HG03280 (cell line): ENCODE measurements around the gene RPS17.
"Not testable (repeated sequence)": the region's sequence is repeated elsewhere in the genome, so short reads cannot be mapped to it uniquely, and the experiment has no call there.

ENCODE experiments used
- ATAC-seq: cut with Tn5 transposase; IDR thresholded peaks from one replicate; pipeline ENCODE4 v1.9.1; 2021; ENCODE audit warnings: mild to moderate bottlenecking, moderate library complexity; ENCODE audit not compliant: unreplicated experiment

The RPS17 gene

DNA sequence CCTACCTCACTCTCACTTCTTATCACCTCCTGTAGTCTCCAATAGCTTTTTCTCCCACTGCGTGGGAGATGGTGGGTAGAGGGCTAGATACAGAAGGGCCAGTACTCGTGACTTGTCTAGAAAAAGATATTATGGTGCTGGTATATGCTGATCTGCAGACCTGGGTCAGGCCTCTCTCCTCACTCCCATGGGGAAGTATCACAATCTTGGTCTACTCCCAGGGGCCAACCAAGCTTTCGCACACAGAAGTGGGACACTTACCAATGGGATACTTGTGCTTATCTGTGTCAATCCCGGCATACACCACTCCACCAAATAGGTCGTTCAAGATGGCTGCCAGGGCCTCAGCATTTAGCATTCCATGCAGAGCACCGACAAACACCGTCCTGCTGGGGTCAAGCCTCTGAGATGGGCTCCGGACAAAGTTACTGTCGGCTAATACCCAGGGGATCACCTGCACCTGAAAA is 9.0 kb upstream of the RPS17 start:
- no peak for ATAC-seq

DNA sequence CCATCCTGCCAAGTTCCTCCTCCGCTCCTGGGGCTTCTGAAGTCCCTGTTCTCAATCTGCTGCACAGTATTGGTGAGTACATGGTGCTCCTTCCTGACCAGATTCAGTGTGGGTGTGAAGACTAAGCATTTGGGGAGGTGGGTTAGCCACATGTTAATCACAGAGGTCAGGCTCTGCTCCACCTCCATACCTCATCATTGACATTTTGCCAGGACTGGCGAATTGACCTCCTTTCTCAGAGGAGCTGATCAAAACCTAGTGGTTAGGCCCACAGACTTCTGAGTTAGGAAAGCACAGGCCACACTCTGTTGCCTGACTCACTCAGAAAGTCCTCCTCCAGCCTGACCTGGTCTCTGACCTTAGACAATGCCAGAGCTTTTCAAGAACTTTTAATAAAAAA is 8.4 kb upstream of the RPS17 start:
- ATAC-seq: no peak

DNA sequence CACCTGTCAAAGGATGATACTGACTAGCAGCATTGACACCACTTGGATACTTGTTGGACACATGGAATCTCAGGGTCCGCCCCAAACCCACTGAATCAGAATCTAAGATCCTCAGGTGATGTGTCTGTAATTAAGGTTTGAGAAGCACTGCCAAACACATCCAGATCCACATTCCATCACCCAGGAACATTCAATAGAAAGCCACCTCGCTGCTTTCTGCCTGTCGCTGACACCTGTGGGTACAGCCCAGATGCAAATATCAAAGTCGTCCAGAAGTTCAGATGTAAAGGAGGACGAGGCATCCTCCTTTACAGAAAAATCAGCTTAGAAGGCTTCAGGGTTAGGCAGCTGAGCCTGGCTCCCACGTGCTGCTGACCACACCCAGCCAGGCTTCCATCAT is 5.2 kb upstream of the RPS17 start:
- no peak for ATAC-seq

DNA sequence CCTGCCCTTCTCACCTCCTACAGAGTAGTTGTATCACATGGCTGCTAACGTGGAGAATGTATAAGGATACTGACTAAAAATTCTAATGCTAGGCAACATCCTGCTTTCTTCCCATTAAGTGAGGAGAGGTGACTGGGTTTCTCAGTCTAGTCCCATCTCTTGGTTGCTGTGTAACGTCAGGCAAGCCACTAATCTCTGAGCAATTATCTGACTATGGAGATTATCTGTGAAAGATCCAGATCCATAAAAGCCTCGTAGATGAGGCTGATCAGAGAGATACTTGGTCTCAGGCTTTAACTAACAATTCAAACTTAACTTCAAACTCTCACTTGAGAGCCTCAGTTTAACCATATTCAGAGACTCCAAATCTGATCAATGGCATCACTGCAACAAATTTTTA is 4.7 kb upstream of the RPS17 start:
- no peak for ATAC-seq

DNA sequence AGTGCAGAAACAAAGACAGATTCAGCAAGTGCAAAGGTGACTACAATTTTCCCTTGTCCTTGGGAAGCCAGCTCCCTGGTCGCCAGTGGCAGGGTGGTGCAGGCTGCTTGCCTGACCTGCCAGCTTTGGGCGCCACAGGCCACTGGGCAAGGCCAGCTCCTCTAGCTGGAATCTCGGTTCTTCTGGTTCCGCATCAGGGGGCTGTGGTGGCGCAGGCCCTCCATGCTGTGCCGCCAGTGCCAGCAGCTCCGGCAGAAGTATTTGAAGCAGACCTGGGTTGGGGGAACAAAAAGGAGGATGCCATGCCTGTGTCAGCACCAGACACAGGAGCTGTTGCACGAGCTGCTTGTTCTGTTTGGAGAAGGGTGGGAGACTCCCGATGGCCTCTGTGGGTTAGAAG is 4.2 kb upstream of the RPS17 start:
- no peak for ATAC-seq

DNA sequence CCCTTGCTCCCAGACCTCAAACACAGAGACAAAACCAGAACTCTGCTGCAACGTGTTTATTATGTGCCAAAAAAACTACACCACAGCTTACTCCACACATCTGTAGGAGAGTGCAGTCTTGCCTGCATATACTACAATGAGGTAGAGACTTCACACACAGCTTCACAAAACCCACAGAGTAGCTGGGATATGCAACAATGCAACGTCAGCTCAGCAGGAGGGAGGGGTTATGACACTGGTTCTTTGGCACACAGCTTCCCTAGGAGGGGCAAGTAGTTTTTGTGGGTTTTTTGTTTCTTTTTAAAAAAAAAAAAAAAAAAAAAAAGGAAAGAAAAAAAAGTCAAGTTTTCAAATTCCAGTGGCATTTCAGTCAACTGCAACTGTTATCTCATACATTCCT is 2.9 kb upstream of the RPS17 start:
- ATAC-seq: no peak

DNA sequence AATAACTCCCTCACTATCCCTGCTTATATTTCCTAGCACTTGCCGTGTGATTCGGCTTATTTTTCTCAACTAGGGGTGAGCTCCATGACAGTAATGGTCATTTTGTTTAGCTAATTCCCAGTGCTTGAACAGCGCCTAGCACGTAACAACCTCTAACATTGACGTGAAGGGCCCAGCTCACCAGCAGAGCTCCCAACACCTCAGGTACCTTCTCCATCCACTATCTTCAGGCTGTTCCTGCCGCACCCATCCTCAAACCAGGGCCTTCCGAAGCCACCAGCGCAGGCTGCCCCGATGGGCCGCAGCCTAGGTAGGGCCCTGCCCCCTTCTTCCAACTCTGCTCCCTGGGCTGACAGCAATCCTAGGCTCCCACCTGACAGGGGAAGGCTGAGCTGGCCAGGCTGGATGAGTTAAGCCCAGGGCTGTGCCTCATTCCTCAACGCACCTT is 751 bp upstream of the RPS17 start:
- ATAC-seq: no peak

DNA sequence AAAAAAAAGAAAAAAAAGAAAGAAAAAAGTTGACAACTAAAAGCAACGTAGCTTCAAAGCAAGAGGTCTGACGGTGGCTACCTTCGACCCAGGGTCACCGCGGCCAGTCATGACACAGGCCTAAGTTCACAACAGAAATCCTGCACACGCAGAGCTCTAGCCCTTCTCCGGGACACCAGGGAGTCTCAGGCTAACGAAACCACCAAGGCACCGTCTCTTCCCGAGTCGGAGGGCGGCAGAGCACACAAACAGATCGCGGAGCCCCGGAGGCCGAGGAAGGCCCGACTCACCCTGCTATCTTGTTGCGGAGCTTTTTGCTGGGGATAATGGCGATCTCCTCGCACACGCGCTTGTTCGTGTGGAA is 584 bp downstream of the RPS17 start:
- ATAC-seq: no peak

DNA sequence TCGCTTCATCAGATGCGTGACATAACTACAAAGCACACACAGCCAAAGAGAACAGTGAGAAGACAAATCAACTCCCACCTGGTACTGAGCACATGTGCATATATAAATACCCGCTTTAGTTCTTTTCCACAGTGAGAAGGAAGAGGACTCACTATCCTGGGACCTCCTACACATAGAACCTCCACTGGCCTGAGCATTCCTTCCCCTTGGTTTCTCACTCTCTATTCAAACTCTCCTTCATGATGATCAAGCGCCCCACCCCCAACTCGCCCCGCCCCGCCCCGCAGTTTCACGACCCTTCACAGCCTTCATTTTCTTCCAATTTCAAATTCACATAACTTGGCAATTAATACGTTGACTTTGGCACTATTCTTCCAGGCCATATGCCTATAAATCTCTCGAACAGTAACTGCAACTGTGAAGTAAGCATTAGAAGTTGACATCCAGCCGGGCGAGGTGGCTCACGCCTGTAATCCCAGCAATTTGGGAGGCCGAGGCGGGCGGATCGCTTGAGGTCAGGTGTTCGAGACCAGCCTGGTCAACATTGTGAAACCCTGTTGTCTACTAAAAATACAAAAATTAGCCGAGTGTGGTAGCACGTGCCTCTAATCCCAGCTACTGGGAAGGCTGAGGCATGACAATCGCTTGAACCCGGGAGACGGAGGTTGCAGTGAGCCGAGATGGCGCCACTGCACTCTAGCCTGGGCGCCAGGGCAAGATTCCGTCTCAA is 1.1 kb downstream of the RPS17 start:
- ATAC-seq: no peak

DNA sequence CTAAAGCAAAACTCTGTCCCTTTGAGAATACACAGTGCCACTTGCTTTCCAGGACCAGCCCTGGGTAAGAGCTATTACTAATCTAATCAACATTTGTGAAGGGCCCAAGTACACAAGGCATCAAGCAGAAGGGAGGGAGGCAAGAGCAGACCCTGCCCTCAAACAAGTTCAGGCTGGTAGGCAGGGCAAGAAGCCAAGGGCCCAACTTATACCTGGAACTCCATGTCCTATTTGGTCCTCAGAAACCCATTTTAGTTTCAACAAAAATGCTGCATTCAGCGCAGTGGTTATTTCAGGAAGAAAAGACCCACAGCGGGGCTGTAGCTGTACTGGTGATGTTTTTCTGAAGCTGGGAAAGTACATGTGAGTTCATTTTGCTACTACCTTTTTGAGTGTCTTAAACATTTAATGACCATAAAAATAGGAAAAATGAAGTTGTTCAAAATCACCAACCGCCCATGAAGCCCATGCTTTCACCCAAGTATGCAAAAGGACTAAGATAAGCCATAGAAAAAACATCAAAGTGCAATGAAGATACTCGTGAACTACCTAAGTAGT is 2.8 kb downstream of the RPS17 start:
- no peak for ATAC-seq

DNA sequence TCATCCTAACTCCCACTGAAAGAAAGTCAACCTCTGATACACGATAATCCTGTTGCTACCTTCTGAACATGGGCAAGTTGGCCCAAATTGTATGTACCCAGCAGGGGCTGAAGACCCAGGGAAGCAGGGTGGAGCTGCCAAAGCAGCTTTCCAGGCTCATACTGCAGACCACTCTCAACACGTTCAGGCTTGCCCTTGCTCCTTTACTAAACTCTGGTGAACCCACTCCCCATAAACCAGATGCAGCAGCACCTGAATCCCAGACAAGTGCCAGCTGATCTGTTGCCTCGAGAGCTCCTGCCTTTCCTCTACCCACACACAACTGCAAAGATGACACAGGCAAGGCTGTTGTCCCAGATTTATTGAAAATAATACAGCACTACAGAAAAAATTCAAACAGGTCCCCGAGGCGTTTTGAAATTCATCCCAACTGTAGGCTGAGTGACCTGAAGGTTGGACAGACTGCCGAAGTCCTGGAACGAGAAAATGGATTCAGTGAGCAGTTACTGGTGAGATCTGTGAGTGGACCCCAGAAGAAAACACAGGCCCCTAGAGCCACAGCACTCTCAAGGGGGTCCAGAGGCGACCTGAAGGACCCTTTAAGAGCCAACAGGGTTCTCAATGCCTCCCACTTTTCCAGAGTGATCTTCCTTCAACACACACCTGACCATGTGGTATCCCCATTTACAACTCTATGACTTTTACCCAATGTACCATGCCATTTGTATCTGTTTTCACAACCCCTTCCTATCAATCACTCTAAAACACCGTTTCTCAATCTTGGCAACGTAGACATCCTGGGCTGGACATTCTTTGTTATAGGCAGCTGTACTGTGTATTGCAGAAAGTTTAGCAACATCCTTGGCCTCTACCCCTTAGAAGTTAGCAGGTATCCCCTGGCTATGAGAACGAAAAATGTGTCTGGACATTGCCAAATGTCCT is 3.6 kb downstream of the RPS17 start:
- no peak for ATAC-seq

DNA sequence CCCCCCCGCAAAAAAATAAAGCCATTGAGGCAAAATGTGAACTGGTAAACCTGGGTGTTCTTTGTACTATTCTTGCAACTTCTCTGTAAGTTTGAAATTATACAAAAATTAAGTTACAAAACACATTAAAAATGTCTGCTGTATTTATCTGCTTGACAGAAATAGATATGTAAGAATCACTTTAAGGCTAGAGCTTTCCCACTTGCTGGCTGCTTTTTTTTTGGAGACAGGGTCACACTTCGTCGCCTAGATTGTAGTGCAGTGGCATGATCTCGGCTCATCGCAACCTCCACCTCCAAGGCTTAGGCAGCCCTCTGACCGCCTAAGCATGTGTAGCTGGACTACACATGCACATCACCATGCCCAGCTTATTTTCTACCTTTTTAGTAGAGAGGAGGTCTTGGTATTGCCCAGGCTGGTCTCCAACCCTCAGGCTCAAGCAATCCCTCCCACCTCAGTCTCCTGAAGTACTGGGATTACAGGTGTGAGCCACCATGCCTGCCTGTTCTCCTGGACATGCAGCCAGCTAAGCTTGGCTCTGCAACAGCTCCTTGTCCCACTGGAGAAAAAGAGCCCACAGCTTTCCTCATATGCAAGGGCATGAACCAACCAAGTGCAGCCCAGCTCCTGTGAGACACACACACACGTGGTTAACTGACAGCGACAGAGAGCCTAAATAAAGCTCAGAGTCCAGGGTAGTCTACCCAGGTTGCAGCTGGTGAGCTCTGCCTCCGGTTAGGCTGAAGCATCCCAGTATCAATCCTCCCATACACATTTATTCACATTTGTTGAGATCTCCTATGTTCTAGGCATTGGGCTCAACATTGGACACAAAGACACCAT is 4.5 kb downstream of the RPS17 start:
- no peak for ATAC-seq

DNA sequence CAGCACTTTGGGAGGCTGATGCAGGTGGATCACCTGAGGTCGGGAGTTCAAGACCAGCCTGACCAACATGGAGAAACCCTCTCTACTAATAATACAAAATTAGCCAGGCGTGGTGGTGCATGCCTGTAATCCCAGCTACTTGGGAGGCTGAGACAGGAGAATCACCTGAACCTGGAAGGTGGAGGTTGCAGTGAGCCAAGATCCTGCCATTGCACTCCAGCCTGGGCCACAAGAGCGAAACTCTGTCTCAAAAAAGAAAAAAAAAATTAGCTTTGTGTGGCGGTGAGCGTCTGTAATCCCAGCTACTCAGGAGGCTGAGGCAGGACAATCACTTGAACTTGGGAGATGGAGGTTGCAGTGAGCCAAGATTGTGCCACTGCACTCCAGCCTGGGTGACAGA is 5.1 kb downstream of the RPS17 start:
- ATAC-seq: not testable (repeated sequence)

DNA sequence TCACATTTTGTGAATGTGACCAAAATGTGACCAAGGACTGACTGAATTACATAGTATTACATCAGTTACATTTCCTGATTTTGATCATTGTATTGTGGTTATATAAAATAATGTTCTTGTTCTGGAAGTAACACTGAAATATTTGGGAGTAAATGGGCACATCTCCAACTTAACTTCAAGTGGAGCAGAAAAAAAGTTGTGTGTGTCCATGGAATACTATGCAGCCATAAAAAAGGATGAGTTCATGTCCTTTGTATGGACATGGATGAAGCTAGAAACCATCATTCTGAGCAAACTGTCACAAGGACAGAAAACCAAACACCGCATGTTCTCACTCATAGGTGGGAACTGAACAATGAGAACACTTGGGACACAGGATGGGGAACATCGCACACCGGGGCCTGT is 5.8 kb downstream of the RPS17 start:
- ATAC-seq: not testable (repeated sequence)

DNA sequence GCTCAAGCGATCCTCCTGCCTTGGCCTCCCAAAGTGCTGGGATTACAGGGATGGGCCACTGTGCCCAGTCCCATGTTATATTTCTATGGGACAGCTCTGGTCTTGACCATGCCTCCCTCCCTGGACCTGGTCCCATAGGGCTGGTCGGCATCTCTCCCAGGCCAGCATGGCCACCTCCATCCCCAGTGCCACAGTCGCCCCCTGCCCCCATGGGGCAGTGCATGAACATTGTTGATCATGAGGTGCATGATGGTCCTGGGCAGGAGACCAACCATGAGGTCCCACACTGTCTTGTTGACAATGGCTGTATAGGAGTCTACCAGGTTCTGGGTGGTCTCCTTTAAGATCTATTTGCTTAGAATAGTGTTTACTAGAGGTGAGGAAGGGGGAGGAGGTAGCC is 6.5 kb downstream of the RPS17 start:
- ATAC-seq: no peak

DNA sequence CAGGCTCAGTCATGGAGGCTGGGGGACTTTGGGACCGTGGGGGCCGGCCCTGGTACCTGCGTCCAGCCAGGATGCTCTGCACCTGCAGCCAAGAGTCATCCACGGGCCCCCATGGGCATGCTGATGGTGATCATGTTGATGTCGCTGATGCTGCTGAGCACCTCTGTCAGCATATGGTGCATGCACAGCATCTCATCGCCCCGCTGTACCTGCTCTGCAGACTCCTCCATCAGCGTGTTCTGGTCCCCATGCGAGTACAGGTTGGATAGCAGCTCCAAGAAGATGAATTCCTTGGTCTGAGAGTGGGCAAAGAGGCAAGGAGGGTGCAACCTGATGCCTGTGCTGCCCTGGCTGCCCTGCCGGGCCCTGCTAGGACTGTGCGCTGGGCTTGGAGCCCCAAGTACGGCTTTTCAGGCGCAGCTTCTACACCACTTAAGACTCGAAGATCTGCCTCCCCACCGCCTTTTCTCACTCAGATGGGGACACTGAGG is 7.2 kb downstream of the RPS17 start:
- ATAC-seq: no peak

DNA sequence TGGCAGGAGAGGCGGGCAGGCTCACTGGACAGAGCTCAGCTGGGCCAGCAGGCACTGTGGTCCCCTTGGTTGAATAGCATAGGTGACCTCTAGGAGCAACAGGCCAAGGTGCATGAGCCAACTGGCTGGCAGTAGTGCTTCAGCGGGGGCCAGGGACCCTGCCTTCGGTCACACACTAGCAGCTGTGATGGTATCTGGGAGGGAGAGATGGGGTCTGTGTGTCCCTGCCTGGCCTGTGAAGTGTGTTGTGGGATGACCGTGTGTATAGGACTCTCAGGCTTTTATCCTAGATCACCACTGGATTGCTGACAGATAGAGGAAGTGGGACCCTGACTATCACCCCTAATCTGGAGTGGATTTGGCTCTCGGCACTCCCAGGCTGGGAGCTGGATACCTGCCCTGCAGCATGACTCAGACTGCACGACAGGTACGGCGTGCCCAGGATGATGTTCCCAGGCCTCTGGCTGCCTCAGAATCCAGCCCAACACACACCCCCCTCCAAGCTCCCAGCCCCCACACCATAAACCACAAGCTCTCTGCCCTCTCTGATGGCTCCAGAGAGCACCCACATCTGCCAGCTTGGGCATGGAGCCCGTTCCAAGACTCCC is 7.8 kb downstream of the RPS17 start:
- ATAC-seq: no peak

DNA sequence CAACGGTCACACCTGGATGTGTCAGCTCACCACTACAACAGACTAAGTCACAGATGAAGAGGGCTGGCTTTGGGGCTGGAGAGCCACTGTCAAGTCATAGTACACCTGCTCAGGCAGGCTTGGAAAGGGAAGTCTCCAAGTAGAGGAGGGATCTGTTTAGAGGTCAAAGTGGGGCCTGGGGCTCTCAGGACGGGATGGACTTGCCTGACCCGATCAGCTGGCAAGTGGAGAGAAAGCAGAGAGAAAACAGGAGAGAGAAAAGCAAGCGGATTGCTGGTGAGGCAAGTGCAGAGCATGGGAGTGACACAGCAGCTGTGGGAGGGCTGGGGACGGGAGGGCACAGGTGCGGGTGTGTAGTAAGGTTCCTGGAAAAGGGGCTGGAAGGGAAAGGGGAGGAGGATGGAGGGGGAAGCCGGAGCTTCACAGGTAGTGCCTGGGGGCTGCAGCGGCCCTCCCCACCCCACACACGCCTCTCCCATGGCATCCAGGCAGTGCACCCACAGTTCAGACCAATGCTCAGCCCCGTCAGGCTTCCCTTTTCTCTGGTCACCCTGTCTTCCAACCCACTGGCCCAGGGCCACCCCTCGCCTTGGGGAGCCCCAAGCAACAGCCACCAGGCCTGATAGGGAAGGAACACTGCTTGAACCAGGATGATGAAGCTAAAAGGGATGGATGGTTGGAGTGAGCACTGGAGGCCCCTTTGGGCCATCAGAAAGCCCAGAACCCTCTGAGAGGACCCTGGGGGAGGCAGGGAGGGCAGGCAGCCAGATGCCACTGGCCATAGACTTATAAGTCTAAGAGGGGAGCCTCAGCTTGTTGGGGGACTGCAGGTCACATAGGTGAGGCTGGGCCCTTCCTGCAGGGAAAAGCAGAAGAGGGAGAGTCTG is 8.5 kb downstream of the RPS17 start:
- no peak for ATAC-seq
